Measurements from ENCODE around the gene AACS.

- TF ChIP-seq CTCF (IDR thresholded peaks at IDR 0.05; ENCODE audit: low read depth, low read length, poor library complexity, severe bottlenecking) (no peak), EZH2phosphoT487 (IDR thresholded peaks at IDR 0.05; ENCODE audit: borderline replicate concordance, low read length) (no peak)
These were observed 114.9 kb downstream of the AACS start for GRCh38 chr12:125180144-125180543.

All from DOHH2 (cell line).